Measurements from ENCODE around the gene VSTM4.

VSTM4 gene

DNA sequence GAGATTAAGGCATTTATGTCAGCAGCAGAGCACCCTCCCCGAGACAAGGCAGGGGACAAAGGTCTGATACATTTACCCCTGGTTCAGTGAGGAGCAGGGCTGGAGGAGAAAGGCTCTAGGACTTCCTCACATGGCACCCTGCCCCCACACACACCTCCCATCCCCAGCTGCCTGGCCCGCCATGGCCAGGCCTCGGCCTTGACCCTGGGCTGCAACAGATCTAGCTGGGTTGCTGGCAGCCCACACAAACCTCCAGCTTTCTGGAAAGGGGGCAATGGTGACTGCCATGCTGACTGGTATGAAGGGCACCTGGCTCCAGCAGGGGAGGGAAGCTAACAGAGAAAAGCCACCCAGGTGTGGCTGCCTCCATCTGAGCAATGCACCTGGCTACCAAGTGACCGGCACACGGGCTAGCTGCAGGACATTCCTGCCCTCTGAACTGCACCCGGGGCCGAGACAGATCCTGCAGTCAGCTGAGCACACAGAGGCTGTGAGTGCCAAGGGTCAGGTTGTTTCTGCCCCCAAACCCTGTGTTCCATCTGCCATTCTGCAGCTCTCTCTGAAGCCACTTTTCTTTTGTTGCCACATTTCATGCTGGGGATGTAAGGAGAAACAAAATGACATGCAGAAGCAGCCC is 89.9 kb downstream of the VSTM4 start:
- in situ Hi-C loops (cut with MboI; ENCODE audit: low pct_unique_long_range_greater_than_20kb, low sequenced_read_pairs) = no loop called here
- no peak for DNase-seq

DNA sequence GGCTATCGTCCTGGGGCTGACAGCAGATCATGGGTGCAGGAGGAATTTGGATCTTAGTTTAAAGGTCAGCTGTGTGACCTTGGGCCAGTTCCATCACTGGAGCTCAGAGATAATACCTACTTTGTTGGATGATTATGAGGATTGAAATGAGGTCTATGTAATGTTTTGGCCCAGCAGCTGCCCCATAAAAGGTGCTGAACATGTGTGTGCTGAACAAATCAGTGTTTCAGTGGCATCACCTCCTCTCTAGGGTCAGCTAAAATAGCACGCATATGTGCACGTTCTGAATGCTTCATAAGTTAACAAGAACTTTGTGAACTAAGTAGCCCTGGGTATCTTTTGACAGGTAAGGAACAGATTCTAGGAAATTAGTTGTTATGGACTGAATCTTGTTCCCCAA is 90.8 kb downstream of the VSTM4 start:
- no peak for DNase-seq

DNA sequence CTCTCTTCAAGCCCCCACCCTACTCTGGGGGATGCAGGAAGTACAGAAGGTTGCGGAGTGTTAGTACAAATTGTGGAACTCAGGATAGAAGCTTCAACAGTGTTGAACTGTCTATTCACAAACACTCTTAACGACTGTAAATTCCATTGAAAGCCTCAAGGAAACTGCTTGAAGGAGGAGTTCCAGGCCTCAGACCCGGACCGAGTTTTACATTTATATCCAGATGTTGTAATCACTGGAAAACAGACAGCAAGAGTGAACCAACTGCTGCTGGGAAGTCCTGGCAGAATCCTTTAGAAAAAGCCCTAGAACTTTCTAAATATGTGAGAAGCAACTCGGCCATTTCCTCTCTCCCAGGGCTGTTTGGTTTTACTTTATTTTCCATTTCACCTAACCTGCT is 91.6 kb downstream of the VSTM4 start:
- no peak for DNase-seq
- in situ Hi-C loops (cut with MboI; ENCODE audit: low pct_unique_long_range_greater_than_20kb, low sequenced_read_pairs) = no loop called here

More for the DNA sequence above, 90.8 kb downstream of the VSTM4 start:
- in situ Hi-C loops (cut with MboI; ENCODE audit: low pct_unique_long_range_greater_than_20kb, low sequenced_read_pairs) = no loop called here

DNA sequence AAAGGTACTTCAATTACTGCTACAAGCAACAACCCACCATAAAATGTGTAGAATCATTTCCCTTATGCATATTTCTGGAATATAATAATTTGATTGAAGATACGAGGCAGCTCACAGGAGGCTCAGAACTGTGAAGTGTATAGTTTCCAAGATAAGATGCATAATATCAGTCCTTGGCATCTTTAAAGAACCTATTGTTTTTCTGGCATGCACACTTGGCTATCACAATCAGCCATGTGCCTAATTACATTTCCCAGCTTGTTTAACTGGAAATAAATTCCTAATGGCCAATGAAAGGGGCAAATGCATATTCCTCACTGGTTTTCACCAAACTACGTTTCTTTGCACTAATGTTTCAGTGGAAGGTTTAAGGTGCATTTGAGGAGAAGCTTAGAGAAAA is 92.3 kb downstream of the VSTM4 start:
- in situ Hi-C loops (cut with MboI; ENCODE audit: low pct_unique_long_range_greater_than_20kb, low sequenced_read_pairs) = no loop called here

DNA sequence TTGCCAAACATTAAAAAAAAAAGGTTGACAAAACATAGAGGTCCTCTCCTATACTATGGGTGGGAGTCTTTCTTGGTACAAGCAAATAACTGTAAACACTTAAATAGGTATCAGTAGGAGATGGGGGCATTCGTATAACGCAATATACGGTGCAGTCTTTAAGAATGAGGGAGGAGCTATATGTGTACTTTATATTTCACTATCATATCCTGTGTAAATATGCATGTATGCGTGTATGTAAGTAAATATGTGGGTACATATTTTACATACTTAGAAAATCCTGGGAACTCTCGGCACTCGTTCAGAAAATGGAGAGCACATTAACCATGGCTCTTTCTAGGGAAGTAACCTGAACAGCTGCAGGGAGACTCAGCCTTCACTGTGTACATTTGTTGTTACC is 93.6 kb downstream of the VSTM4 start:
- in situ Hi-C loops (cut with MboI; ENCODE audit: low pct_unique_long_range_greater_than_20kb, low sequenced_read_pairs) = no loop called here
- DNase-seq = no peak

More for the DNA sequence above, 92.3 kb downstream of the VSTM4 start:
- no peak for DNase-seq

DNA sequence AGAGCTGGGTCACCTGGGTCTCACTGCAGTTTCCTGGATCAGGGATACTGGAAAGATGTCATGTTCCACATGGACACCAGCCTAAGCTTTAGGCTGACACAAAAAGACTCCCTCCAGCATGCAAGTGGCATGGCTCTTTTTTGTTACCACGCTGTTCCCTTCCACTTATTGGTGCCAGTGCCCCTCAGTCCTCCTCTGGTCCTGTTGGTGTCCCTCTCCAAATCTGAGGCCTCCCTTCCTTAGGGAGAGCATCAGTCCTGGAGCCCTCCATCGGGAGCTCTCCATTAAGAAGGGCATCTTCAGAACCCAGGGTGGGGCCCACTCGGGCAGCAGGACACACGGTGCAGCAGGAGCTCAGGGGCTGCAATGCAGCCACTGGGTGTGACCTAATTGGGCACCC is 99.6 kb downstream of the VSTM4 start:
- no peak for DNase-seq
- in situ Hi-C loops (cut with MboI; ENCODE audit: low pct_unique_long_range_greater_than_20kb, low sequenced_read_pairs) = no loop called here

DNA sequence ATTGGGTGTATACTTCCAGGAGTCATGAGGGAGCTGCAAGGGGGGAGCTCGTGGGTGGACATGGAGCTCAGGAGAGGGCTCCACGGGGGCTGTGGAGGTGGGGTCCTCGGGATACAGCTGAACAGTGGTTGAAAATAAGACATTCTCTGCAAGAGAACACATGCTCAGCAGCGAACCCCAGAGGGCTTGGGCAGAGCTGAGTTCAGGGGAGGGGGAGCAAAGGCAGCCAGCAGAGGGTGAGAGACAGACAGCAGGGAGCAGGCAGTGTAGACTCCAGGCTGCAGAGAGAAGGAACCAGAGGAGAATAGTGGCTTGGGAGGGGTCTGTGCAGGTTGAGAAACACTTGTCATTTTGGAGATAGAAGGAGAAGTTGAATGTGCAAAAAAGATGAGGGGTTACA is 102.7 kb downstream of the VSTM4 start:
- in situ Hi-C loops (cut with MboI; ENCODE audit: low pct_unique_long_range_greater_than_20kb, low sequenced_read_pairs) = no loop called here
- no peak for DNase-seq

DNA sequence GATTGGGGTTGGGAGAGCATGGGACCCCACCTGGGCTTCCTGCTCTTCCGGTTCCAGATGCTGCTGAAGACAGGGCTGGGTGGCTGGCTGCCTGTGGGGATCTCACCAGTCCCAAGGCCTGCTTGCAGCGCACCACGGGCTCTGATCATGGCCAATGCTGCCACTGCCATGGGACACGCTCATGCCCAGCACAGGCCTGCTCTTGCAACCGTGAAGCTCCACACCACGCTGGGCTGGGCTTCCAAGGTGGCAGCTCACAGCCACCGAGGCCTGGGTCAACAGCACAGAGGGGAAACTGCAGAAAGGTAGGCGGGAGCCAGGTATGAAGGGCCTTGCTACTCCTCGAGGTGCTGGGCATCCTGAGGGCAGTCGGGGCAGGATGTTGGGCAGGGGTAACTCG is 103.6 kb downstream of the VSTM4 start:
- in situ Hi-C loops (cut with MboI; ENCODE audit: low pct_unique_long_range_greater_than_20kb, low sequenced_read_pairs) = no loop called here

DNA sequence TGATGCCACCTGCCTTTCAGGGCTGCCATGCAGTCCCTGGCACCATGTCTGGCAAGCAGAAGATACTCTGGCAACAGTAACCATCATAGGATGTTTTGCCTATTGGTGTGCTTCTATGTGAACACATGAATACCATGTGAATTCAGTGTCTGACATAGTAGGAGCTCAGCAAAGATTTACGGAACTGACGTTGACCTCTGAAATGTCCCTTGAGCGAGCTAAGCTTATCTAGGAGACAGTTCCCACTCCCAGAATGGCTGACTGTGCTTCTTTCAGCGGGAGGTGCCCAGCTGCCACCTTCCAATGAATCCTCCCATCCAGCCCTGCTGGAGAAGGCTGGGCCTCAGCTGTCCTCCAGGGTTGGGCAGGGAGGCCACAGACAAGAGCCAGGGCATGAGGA is 104.5 kb downstream of the VSTM4 start:
- in situ Hi-C loops (cut with MboI; ENCODE audit: low pct_unique_long_range_greater_than_20kb, low sequenced_read_pairs) = no loop called here
- no peak for DNase-seq

More for the DNA sequence above, 103.6 kb downstream of the VSTM4 start:
- DNase-seq = no peak

DNA sequence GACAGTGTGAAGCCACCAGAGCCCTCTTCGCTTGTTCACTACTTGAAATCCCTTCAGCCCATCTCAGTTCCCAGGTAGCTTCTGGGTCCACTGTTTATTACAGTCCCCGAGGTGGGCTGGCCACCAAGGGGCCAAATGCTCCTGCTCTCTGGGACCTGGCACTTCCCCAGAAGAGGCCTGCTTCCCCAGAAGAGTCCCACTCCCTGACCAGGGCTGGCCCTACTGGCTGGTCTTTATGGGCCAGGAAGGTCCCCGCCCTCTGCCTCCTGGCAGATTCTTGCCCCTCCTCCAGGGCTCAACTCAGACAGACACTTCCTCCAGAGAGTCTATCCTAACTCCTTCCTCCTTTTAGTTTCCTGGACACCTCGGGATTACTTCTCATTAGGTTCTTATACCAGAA is 105.0 kb downstream of the VSTM4 start:
- in situ Hi-C loops (cut with MboI; ENCODE audit: low pct_unique_long_range_greater_than_20kb, low sequenced_read_pairs) = no loop called here

DNA sequence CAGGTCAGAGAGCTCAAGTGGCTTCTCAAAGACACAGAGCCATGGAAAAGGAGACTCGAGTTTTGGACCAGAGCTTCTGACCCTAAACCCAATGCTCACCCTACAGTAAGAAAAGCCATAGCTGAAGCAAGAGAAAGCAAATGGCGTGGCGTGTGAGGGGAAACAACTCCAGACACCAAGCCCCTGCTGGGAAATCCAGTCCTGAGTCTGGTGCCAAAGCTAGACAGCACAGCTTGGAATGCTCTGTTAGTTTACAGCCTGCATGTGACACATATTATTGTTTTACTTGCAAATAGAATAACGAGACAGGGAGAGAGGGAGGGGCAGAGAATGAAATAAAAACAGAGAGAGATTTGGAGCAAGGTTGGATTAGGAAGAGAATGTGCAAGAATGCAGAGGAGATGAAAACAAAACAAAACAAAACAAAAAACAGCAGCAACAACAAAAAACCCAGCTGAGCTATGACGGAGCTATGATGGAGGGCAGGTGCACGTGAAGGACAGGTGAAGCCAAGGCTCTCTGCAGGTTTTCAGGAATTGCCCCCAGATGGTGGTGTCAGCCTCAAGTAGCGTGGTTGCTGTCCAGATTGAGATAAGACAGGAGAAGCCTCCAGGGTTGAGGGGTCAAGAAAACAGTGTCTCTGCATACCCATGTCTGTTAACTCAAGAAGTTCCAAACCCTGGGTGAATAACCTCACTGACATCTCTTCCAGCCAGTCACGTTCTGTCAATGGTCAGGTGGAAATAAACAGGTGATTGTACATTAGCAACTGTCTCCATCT is 105.9 kb downstream of the VSTM4 start:
- in situ Hi-C loops (cut with MboI; ENCODE audit: low pct_unique_long_range_greater_than_20kb, low sequenced_read_pairs) = no loop called here
- no peak for DNase-seq

More for the DNA sequence above, 105.0 kb downstream of the VSTM4 start:
- peak; percentile 2 for DNase-seq

DNA sequence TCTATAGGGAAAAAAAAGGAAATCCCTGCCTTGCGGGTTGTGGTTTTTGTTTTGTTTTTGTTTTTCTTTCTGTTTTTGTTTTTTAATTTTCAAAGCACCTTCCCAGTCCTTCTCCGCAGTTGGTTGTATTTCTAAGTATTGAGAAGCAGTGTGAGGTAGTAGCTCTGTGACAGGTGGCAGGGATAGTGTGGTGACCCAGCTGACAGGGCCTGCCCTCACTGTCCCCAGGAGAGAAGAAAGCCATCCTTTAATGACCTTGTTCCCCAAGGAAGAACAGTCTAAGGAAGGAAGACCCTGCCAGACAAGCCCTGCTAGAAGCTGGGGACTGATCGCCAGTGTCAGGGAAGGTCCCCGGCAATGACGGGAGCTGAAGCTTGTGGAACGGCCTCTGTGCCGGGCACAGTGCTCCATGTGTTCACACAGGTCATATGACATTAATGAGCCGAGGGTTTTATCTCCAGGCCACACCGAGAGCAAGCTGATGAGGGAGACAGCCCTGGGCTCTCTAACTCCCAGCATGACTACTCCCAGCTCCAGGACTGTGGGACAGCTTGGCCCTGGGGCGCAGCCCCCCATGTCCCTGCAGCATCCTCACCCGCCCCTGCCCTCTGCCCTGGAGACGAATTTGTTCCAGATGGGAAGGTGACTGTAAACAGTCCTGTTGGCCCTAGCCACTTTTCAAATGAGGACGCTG is 106.7 kb downstream of the VSTM4 start:
- in situ Hi-C loops (cut with MboI; ENCODE audit: low pct_unique_long_range_greater_than_20kb, low sequenced_read_pairs) = no loop called here
- no peak for DNase-seq

DNA sequence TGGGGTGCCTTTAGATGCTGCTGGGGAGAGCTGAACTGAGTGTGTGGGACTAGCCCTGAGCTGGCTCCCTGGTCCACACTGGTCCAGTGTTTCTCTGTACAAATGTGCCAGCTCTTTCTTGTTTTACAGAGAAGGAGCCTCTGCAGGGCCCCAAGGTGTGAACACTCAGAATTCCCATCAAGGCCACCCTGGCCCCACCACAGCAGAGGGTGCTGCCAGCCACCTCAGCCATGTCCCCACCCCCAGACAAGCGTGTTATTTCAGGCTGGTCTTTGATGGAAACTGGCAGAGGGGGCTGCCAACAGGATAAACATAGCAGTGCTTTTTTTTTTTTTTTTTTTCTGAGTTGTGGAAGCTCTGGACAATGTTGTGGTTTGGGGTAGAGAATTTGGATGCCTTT is 107.2 kb downstream of the VSTM4 start:
- no peak for DNase-seq
- in situ Hi-C loops (cut with MboI; ENCODE audit: low pct_unique_long_range_greater_than_20kb, low sequenced_read_pairs) = no loop called here

DNA sequence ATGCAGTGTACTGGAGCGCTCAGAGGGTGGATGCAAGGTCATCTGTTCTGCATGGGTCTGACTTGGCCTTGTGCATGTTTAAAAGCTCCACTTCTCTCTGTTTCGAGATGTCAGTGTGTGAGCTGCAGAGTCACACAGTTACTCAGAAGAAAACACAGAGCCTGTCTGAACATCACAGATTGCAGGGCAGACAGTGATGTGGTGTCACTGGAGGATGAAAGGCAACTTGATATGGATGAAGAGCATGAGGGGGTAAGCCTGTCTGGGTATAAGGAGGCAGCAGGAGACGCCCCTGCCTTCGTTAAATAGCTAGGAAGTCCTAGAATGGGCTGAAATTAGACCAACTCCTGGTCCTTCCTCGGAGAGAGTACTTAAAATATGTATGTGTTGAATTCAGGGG is 108.2 kb downstream of the VSTM4 start:
- in situ Hi-C loops (cut with MboI; ENCODE audit: low pct_unique_long_range_greater_than_20kb, low sequenced_read_pairs) = no loop called here
- no peak for DNase-seq

DNA sequence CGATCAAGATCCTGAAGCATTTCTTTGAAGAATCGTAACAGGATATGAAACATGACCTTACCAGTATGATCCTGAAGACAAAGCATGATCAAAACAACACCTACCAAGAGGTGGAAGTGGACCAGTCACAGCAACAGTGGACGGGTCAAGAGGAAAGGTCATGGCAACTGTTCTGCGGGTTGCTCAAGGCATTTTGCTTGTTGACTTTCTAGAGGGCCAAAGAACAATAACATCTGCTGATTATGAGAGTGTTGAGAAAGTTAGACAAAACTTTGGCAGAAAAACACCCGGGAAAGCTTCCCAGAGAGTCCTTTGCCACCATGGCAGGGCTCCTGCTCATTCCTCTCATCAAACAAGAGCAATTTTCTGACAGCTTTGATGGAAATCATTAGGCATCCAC is 110.1 kb downstream of the VSTM4 start:
- in situ Hi-C loops (cut with MboI; ENCODE audit: low pct_unique_long_range_greater_than_20kb, low sequenced_read_pairs) = no loop called here

DNA sequence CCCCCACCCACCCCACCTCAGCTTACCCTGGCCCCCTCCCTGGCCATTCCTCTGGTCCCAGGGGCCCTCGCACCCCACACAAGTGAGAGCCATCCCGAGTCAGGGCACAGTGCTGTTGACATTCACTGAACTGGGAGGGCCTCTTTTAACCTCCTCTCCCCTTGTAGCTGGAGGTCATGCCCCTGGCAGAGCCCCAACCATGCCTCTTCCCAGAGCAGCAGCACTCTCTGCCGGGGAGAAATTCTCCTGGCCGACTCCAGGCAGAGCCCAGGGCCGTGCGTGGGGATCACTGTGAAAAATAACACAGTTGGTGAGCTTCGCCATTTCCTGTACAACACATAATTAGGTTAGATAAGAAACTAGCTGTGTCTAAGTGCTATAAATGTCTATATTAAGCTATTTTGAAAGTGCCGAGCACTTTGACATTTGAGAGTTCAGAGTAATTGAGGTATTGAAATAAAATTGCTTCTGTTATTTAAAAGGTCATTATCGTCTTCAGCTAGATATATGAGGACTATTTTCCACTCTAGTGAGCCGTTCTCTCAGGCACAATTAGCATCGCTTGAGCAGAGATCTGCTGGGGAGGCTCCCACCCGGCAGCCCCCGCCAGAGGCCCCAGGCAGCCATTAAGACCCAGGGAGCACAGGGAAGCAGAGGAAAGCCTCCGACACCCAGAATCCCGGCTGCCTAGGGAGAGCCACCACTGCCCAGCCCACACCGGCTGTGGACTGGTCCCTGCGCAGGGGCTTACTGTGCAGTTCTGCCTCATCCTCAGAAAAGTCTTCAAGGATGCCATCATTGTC is 113.3 kb downstream of the VSTM4 start:
- in situ Hi-C loops (cut with MboI; ENCODE audit: low pct_unique_long_range_greater_than_20kb, low sequenced_read_pairs) = no loop called here
- no peak for DNase-seq

More for the DNA sequence above, 110.1 kb downstream of the VSTM4 start:
- no peak for DNase-seq

DNA sequence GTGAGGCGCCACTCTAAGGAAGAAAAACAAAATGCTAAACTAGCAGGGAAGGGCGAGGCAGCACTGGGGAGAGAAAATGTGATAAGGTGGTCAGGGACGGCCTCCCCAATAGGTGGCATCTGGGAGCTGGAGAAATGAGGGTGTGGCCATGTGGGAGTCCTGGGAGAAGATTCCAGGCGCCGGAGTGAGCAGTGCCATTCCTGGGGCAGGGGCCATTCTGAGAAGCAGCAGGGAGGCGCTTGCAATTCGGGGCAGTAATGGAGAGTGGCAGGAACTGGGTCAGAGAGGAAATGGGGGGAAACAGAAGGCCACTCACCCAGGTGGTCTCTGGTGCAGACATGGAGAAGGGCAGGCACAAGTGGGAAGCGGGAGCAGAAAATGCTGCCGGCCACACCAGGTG is 113.9 kb downstream of the VSTM4 start:
- in situ Hi-C loops (cut with MboI; ENCODE audit: low pct_unique_long_range_greater_than_20kb, low sequenced_read_pairs) = no loop called here
- peak; percentile 6 for DNase-seq

DNA sequence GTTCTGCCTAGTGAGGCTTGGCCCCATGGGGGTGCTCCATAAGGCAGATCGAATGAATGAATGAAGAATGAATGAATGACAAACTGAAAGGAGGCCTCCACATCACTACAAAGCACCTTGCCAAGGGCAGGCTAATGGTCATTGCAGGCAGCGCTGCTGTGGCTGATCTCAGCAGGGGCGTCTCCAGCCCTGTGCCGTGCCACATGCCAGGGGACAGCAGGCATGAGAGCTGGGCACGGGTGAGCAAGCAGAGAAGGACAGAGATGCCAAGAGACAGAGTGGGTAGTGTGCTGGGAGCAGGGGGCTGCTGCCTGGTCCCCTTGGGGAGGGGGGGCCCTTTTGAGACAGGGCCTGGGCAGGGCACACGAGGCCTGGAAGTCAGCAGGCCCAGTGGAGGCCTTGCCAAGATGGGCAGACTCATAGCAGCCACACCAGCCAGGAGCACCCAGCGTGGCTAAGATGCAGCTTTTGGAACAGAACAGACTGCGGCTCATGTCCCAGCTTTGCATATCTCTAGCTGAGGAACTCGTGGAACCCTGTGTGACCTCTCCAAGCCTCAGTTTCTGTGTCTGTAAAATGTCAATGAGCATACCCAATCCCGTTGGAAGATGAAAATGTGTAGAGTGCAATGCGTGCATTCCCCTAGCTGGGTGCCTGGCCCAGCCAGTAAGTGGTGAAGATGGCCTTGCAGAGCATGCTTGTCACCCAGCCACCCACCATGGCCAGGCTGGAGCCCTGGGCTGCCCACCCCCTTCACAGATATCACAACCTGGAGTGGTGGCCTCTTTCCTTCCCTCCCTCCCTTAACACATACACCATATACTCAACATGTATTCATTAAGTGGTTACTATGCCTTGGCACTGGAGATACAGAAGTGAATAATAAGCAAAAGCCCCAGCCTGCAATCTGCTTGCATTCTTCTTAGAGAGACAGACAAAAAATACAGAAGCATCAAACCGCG is 114.6 kb downstream of the VSTM4 start:
- in situ Hi-C loops (cut with MboI; ENCODE audit: low pct_unique_long_range_greater_than_20kb, low sequenced_read_pairs) = no loop called here
- no peak for DNase-seq
